HEK293T (cell line): ENCODE results near the gene LTBP2.

ENCODE experiments used
- CTCF ChIA-PET: fragments of 350-600 bp; formaldehyde crosslinking; extraction: SDS; loops from one replicate; lab custom pipeline; 2021; ENCODE audit warnings: antibody characterized with exemption, inconsistent platforms; lab: Yijun Ruan, JAX
- POLR2A ChIA-PET: fragments of 350-600 bp; formaldehyde crosslinking; extraction: SDS; loops from one replicate; lab custom pipeline; 2020; ENCODE audit warnings: antibody characterized with exemption, inconsistent platforms; lab: Yijun Ruan, JAX
- DNase-seq: peaks from one replicate; pipeline ENCODE4 v3.0.0; 2012; ENCODE audit warnings: mixed read lengths; ENCODE audit errors: extremely low spot score
- ARNT ChIP-seq: fragments of 450-650 bp; IDR thresholded peaks from 2 replicates; pipeline ENCODE4 v1.6.1; 2017; ENCODE audit warnings: mild to moderate bottlenecking
- BHLHE40 ChIP-seq: fragments of 450-650 bp; IDR thresholded peaks from 2 replicates; pipeline ENCODE4 v1.6.1; 2016; ENCODE audit warnings: mild to moderate bottlenecking, moderate library complexity, borderline replicate concordance
- CTBP1 ChIP-seq: fragments of 450-650 bp; IDR thresholded peaks from 2 replicates; pipeline ENCODE4 v1.6.1; 2016; ENCODE audit warnings: borderline replicate concordance
- ELF4 ChIP-seq: fragments of 450-650 bp; IDR thresholded peaks from 2 replicates; pipeline ENCODE4 v1.6.1; 2017; ENCODE audit warnings: antibody characterized with exemption
- FOXA1 ChIP-seq: fragments of 450-650 bp; IDR thresholded peaks from 2 replicates; pipeline ENCODE4 v1.6.1; 2016; ENCODE audit warnings: mild to moderate bottlenecking
- FOXK2 ChIP-seq: fragments of 450-650 bp; IDR thresholded peaks from 2 replicates; pipeline ENCODE4 v1.6.1; 2016; ENCODE audit warnings: mild to moderate bottlenecking
- FOXM1 ChIP-seq: fragments of 450-650 bp; IDR thresholded peaks from 2 replicates; pipeline ENCODE4 v1.6.1; 2017; ENCODE audit warnings: mild to moderate bottlenecking, borderline replicate concordance
- HDGF ChIP-seq: fragments of 450-650 bp; IDR thresholded peaks from 2 replicates; pipeline ENCODE4 v1.6.1; 2017; ENCODE audit warnings: antibody characterized with exemption, borderline replicate concordance
- L3MBTL2 ChIP-seq: fragments of 450-650 bp; conservative IDR thresholded peaks from 2 replicates; pipeline ENCODE4 v1.6.1; 2016; ENCODE audit warnings: mild to moderate bottlenecking
- LEF1 ChIP-seq: fragments of 450-650 bp; IDR thresholded peaks from 2 replicates; pipeline ENCODE4 v1.6.1; 2017; ENCODE audit warnings: mild to moderate bottlenecking, borderline replicate concordance
- NFRKB ChIP-seq: fragments of 450-650 bp; IDR thresholded peaks from 2 replicates; pipeline ENCODE4 v1.6.1; 2016; ENCODE audit warnings: mild to moderate bottlenecking, moderate library complexity
- PKNOX1 ChIP-seq: fragments of 450-650 bp; IDR thresholded peaks from 2 replicates; pipeline ENCODE4 v1.6.1; 2016
- SP1 ChIP-seq: fragments of 450-650 bp; IDR thresholded peaks from 2 replicates; pipeline ENCODE4 v1.6.1; 2017
- SUZ12 ChIP-seq: fragments of 450-650 bp; IDR thresholded peaks from 2 replicates; pipeline ENCODE4 v1.6.1; 2016; ENCODE audit warnings: mild to moderate bottlenecking
- TARDBP ChIP-seq: fragments of 450-650 bp; IDR thresholded peaks from 2 replicates; pipeline ENCODE4 v1.6.1; 2016
- ZNF384 ChIP-seq: fragments of 450-650 bp; IDR thresholded peaks from 2 replicates; pipeline ENCODE4 v1.6.1; 2016

LTBP2 gene

DNA sequence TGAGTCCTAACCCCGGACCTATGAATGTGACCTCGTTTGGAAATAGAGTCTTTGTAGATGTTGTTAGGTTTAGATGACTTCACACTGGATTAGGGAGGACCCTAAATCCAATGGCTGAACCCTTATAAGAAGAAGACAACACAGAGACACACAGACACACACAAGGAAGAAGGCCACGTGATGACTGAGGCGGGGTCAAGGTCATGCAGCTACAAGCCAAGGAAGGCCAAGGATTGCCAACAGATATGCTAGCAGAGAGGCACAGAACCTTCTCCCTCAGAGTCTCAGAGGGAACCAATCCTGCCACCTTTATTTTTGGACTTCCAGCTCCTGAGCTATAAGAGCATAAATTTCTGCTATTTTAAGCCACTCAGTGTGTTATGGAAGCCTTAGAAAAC is 31.8 kb downstream of the LTBP2 start:
- CTCF ChIA-PET: no interaction called here
- TF ChIP-seq NFRKB (no peak), L3MBTL2 (no peak), FOXM1 (no peak), HDGF (no peak), SP1 (no peak), PKNOX1 (no peak), ZNF384 (no peak), FOXK2 (no peak), SUZ12 (no peak), FOXA1 (no peak), ARNT (no peak), LEF1 (no peak), ELF4 (no peak), BHLHE40 (no peak)
- DNase-seq: no peak
- POLR2A ChIA-PET: no interaction called here

- POLR2A ChIA-PET: no interaction called here
- DNase-seq: no peak
- TF ChIP-seq PKNOX1: no peak
- no peak for TF ChIP-seq FOXM1
- no peak for TF ChIP-seq SUZ12
- TF ChIP-seq ZNF384: no peak
- no peak for TF ChIP-seq L3MBTL2
- CTCF ChIA-PET: no interaction called here
Observed at GRCh38 chr14:74579447-74580274, 32.4 kb downstream of the LTBP2 start.

- ChIA-PET CTCF (no interaction called here), POLR2A (no interaction called here)
- no peak for TF ChIP-seq LEF1
- TF ChIP-seq PKNOX1: no peak
- DNase-seq: no peak
Observed at GRCh38 chr14:74578479-74578878, 33.6 kb downstream of the LTBP2 start.

DNA sequence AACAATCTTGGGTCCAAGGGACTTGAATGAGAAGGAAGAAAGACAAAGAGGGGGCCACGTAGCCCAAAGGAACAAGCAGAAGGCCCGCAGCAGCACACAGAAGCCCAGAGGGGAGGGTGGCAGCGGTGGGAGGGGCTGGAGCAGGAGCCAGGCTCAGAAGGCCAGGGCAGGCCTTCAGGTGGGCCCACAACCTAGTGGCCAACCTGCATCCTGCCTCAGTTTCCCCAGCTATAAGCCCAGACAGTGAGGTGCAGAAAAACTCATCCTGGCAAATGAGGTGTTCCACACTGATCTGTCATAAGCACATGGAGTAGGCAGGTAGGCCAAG is 34.1 kb downstream of the LTBP2 start:
- TF ChIP-seq ZNF384: no peak
- TF ChIP-seq FOXK2: no peak
- no peak for TF ChIP-seq SP1
- no peak for TF ChIP-seq NFRKB
- no peak for TF ChIP-seq PKNOX1
- no peak for TF ChIP-seq ELF4
- no peak for TF ChIP-seq ARNT
- no peak for TF ChIP-seq CTBP1
- no peak for TF ChIP-seq BHLHE40
- no peak for TF ChIP-seq TARDBP
- no peak for TF ChIP-seq SUZ12
- no peak for TF ChIP-seq L3MBTL2
- no peak for TF ChIP-seq LEF1
- TF ChIP-seq FOXM1: no peak
- no peak for TF ChIP-seq HDGF
- TF ChIP-seq FOXA1: no peak
- DNase-seq: no peak
- ChIA-PET CTCF (no interaction called here), POLR2A (no interaction called here)

DNA sequence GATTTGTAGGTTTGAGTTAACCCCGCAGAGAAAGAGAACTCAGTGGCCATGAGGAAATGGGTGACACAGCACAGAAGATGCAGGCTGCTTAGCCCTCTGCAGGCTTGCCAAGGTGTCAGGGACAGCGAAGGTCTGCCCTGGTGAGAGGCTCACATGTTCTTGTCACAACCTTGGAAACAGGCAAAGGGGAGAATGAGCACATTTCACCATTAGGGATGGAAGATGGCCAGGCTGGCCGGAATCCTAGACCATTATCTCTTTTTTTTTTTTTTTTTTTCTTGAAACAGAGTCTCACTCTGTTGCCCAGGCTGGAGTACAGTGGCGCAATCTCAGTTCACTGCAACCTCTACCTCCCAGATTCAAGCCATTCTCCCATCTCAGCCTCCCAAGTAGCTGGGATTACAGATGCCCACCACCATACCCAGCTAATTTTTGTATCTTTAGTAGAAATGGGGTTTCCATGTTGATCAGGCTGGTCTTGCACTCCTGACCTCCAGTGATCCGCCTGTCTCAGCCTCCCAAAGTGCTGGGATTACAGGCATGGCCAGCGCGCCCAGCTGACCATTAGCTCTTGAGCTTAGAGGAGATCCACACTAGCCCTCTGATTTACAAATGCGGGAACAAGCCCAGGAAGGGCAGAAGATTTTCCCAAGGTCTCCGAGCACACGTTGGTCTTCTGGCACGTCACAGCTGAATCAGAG is 34.6 kb downstream of the LTBP2 start:
- CTCF ChIA-PET: no interaction called here

More for the DNA sequence above, 34.6 kb downstream of the LTBP2 start:
- no peak for TF ChIP-seq BHLHE40
- TF ChIP-seq LEF1: no peak
- TF ChIP-seq ELF4: no peak
- TF ChIP-seq ZNF384: no peak
- no peak for TF ChIP-seq FOXA1
- TF ChIP-seq L3MBTL2: no peak
- TF ChIP-seq TARDBP: no peak
- TF ChIP-seq FOXM1: no peak
- TF ChIP-seq ARNT: no peak
- TF ChIP-seq PKNOX1: no peak
- TF ChIP-seq SP1: no peak
- no peak for TF ChIP-seq FOXK2
- no peak for TF ChIP-seq NFRKB
- no peak for TF ChIP-seq SUZ12
- no peak for TF ChIP-seq HDGF
- no peak for TF ChIP-seq CTBP1
- no peak for DNase-seq
- POLR2A ChIA-PET: no interaction called here
